Kasumi-1 (cell line): ENCODE measurements around the gene CLDN8.

Experiments
- DNase-seq, 2 experiments: peaks; one replicate each; lab custom pipeline; 2025; lab: John Stamatoyannopoulos, UW

CLDN8 gene

GRCh38 chr21:30216041-30216723, at the start of gene CLDN8:
Gene CLDN8 (minus strand): TSS chr21:30216097. CDS start chr21:30215925, 172 bp downstream.
- DNase-seq = no peak

- DNase-seq = peak; percentile 21 to 24
Measured at GRCh38 chr21:30257773-30258172, 41.9 kb upstream of the CLDN8 start.

- DNase-seq = no peak
Measured at GRCh38 chr21:30256100-30256499, 40.2 kb upstream of the CLDN8 start.

GRCh38 chr21:30255679-30256078, 39.8 kb upstream of the CLDN8 start:
- no peak for DNase-seq

GRCh38 chr21:30251781-30252180, 35.9 kb upstream of the CLDN8 start:
- DNase-seq = no peak

- no peak for DNase-seq
Measured at GRCh38 chr21:30249936-30250335, 34.0 kb upstream of the CLDN8 start.

- no peak for DNase-seq
Measured at GRCh38 chr21:30248844-30249243, 32.9 kb upstream of the CLDN8 start.

- DNase-seq = no peak
Measured at GRCh38 chr21:30245061-30245460, 29.2 kb upstream of the CLDN8 start.

GRCh38 chr21:30243691-30244090, 27.8 kb upstream of the CLDN8 start:
- no peak for DNase-seq

GRCh38 chr21:30240661-30241060, 24.8 kb upstream of the CLDN8 start:
- no peak for DNase-seq

- no peak for DNase-seq
Measured at GRCh38 chr21:30238168-30238567, 22.3 kb upstream of the CLDN8 start.

- DNase-seq = no peak
Measured at GRCh38 chr21:30234643-30235042, 18.7 kb upstream of the CLDN8 start.

- no peak for DNase-seq
Measured at GRCh38 chr21:30234050-30234449, 18.2 kb upstream of the CLDN8 start.

- no peak for DNase-seq
Measured at GRCh38 chr21:30233228-30234020, 17.5 kb upstream of the CLDN8 start.

GRCh38 chr21:30232011-30232410, 16.1 kb upstream of the CLDN8 start:
- no peak for DNase-seq

- DNase-seq = peak; percentile 78
Measured at GRCh38 chr21:30227633-30228404, 11.9 kb upstream of the CLDN8 start.

- DNase-seq = no peak
Measured at GRCh38 chr21:30227128-30227527, 11.2 kb upstream of the CLDN8 start.

- DNase-seq = no peak
Measured at GRCh38 chr21:30223596-30223995, 7.7 kb upstream of the CLDN8 start.

GRCh38 chr21:30222724-30223123, 6.8 kb upstream of the CLDN8 start:
- no peak for DNase-seq

GRCh38 chr21:30211071-30211470, 4.8 kb downstream of the CLDN8 start:
- DNase-seq = no peak

GRCh38 chr21:30209601-30210000, 6.3 kb downstream of the CLDN8 start:
- DNase-seq = no peak

- DNase-seq = no peak
Measured at GRCh38 chr21:30207252-30207579, 8.7 kb downstream of the CLDN8 start.
